Omental fat pad (tissue), 4 donors: ENCODE measurements around the gene DLGAP1. TPM values are rescaled to one million over a fixed set of nuclear protein-coding genes. Genes with fewer than 3 reads are reported as not detected.

Experiments
- ATAC-seq: fragments of 150-250 bp; one replicate; pipeline ENCODE4 v1.9.1; 2016; ENCODE audit warnings: mild to moderate bottlenecking, moderate library complexity; ENCODE audit not compliant: low FRiP score
- DNase-seq: peaks from one replicate; pipeline ENCODE4 v3.0.0-alpha.2; 2019; ENCODE audit warnings: low spot score
- CTCF ChIP-seq, 3 donors: fragments of 450-650 bp; IDR thresholded peaks; one replicate each; pipeline ENCODE4 v1.5.1; 2016 to 2017; ENCODE audit warnings: antibody characterized with exemption in 3 of 3, mild to moderate bottlenecking in 3 of 3, moderate library complexity in 2 of 3
- total RNA-seq, 4 donors: library from RNA; depleted of rRNA; stranded (reverse); fragments of >200 nt; gene quantifications; one replicate each; pipeline ENCODE4 v1.1.0, GENCODE V29; 2016

Gene DLGAP1
- total RNA-seq, 4 donors from 2014 or later: 1.5 to 8.0 (median 5.4) TPM

- no peak for TF ChIP-seq CTCF (IDR thresholded peaks at IDR 0.05)
- DNase-seq (no peak), ATAC-seq (no peak)
These were observed 60.4 kb downstream of the DLGAP1 start for GRCh38 chr18:4394700-4395099.

GRCh38 chr18:4391859-4392258 is 63.2 kb downstream of the DLGAP1 start:
- no peak for DNase-seq
- no peak for TF ChIP-seq CTCF (IDR thresholded peaks at IDR 0.05)
- ATAC-seq: no peak

- no peak for DNase-seq
- TF ChIP-seq CTCF (IDR thresholded peaks at IDR 0.05): no peak
- ATAC-seq: no peak
These were observed 69.2 kb downstream of the DLGAP1 start for GRCh38 chr18:4385876-4386275.

- no peak for DNase-seq
- TF ChIP-seq CTCF (IDR thresholded peaks at IDR 0.05): no peak
- ATAC-seq: no peak
These were observed 70.2 kb downstream of the DLGAP1 start for GRCh38 chr18:4384932-4385331.

GRCh38 chr18:4374564-4374963 is 80.5 kb downstream of the DLGAP1 start:
- DNase-seq (no peak), ATAC-seq (no peak)
- TF ChIP-seq CTCF (IDR thresholded peaks at IDR 0.05): no peak

GRCh38 chr18:4369705-4370104 is 85.4 kb downstream of the DLGAP1 start:
- DNase-seq: no peak
- no peak for ATAC-seq
- TF ChIP-seq CTCF (IDR thresholded peaks at IDR 0.05): no peak

GRCh38 chr18:4360221-4360715 is 94.8 kb downstream of the DLGAP1 start:
- no peak for TF ChIP-seq CTCF (IDR thresholded peaks at IDR 0.05)
- DNase-seq (no peak), ATAC-seq (no peak)
